LNCaP clone FGC (cell line): Measurements from ENCODE around the gene ERBB4.

Experiments
- DNase-seq: peaks from one replicate; pipeline ENCODE4 v3.0.0-alpha.2; 2011; ENCODE audit warnings: low read depth
- H3K4me3 ChIP-seq: 2 replicates; pipeline ENCODE4 v1.5.1; 2011; ENCODE audit warnings: mild to moderate bottlenecking, low read depth, low read length, control low read depth
- CTCF ChIP-seq: IDR thresholded peaks from 2 replicates; pipeline ENCODE4 v1.5.1; 2012; ENCODE audit warnings: mild to moderate bottlenecking; ENCODE audit not compliant: control insufficient read depth, insufficient read depth; ENCODE audit errors: extremely low read depth

Gene ERBB4

DNA sequence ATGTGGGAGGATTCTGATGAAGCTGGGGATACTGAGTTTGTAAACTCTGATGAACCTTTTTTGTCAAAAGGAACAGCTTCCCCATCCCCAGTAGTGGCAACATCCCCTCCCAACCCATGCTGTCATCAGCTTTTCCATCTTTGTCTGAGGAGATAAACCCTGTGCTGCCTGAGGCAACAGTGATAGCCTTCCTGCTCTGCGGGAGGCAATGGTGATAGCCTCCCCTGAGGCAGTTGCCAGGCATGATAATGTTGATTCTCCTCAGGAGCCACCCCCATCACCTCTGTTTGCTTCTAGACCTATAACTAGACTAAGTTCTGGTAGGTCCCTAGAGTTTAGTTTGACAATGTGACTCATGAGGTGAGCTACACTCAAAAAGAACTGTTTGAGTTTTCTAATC is 97.5 kb downstream of the ERBB4 start:
- H3K4me3 ChIP-seq, result no peak overlapping the region
- DNase-seq, result no peak
- TF ChIP-seq CTCF, result no peak

- H3K4me3 ChIP-seq, result no peak overlapping the region
- no peak for TF ChIP-seq CTCF
- DNase-seq, result no peak
Measured at GRCh38 chr2:212428681-212429478, 109.7 kb downstream of the ERBB4 start.

- TF ChIP-seq CTCF, result no peak
- no peak overlapping the region for H3K4me3 ChIP-seq
- no peak for DNase-seq
Measured at GRCh38 chr2:212427638-212428037, 111.0 kb downstream of the ERBB4 start.

GRCh38 chr2:212426637-212427412 is 111.8 kb downstream of the ERBB4 start:
- TF ChIP-seq CTCF, result no peak
- no peak overlapping the region for H3K4me3 ChIP-seq
- DNase-seq, result no peak

GRCh38 chr2:212424082-212424481 is 114.5 kb downstream of the ERBB4 start:
- no peak overlapping the region for H3K4me3 ChIP-seq
- DNase-seq, result no peak
- TF ChIP-seq CTCF, result no peak

- no peak for DNase-seq
- no peak overlapping the region for H3K4me3 ChIP-seq
- no peak for TF ChIP-seq CTCF
Measured at GRCh38 chr2:212423089-212423488, 115.5 kb downstream of the ERBB4 start.
